HG02852 (cell line): ENCODE data around the gene SLC6A6.

ENCODE experiments used
- ATAC-seq: cut with Tn5 transposase; IDR thresholded peaks from one replicate; pipeline ENCODE4 v1.9.1; 2021; ENCODE audit warnings: mild to moderate bottlenecking, moderate library complexity; ENCODE audit not compliant: unreplicated experiment

Gene SLC6A6

GRCh38 chr3:14451844-14452739, 49.7 kb downstream of the SLC6A6 start:
- ATAC-seq, result no peak

- no peak for ATAC-seq
Observed at GRCh38 chr3:14452740-14453710, 50.6 kb downstream of the SLC6A6 start.

- ATAC-seq, result no peak
Observed at GRCh38 chr3:14453876-14454638, 51.7 kb downstream of the SLC6A6 start.

GRCh38 chr3:14454639-14455310, 52.4 kb downstream of the SLC6A6 start:
- no peak for ATAC-seq

- ATAC-seq, result no peak
Observed at GRCh38 chr3:14455571-14456317, 53.3 kb downstream of the SLC6A6 start.

GRCh38 chr3:14456794-14457193, 54.4 kb downstream of the SLC6A6 start:
- ATAC-seq, result no peak

- ATAC-seq, result no peak
Observed at GRCh38 chr3:14457481-14457880, 55.1 kb downstream of the SLC6A6 start.

- ATAC-seq, result no peak
Observed at GRCh38 chr3:14457999-14458398, 55.6 kb downstream of the SLC6A6 start.

- no peak for ATAC-seq
Observed at GRCh38 chr3:14458434-14459275, 56.2 kb downstream of the SLC6A6 start.

GRCh38 chr3:14459384-14459783, 57.0 kb downstream of the SLC6A6 start:
- no peak for ATAC-seq

- no peak for ATAC-seq
Observed at GRCh38 chr3:14459787-14460186, 57.4 kb downstream of the SLC6A6 start.

- no peak for ATAC-seq
Observed at GRCh38 chr3:14460342-14461005, 58.1 kb downstream of the SLC6A6 start.

- ATAC-seq, result no peak
Observed at GRCh38 chr3:14461006-14461747, 58.8 kb downstream of the SLC6A6 start.

- no peak for ATAC-seq
Observed at GRCh38 chr3:14461748-14462324, 59.4 kb downstream of the SLC6A6 start.

- no peak for ATAC-seq
Observed at GRCh38 chr3:14462738-14463137, 60.3 kb downstream of the SLC6A6 start.

- ATAC-seq, result no peak
Observed at GRCh38 chr3:14463330-14464140, 61.1 kb downstream of the SLC6A6 start.
